Measurements from ENCODE around the gene IGSF3.

DNA sequence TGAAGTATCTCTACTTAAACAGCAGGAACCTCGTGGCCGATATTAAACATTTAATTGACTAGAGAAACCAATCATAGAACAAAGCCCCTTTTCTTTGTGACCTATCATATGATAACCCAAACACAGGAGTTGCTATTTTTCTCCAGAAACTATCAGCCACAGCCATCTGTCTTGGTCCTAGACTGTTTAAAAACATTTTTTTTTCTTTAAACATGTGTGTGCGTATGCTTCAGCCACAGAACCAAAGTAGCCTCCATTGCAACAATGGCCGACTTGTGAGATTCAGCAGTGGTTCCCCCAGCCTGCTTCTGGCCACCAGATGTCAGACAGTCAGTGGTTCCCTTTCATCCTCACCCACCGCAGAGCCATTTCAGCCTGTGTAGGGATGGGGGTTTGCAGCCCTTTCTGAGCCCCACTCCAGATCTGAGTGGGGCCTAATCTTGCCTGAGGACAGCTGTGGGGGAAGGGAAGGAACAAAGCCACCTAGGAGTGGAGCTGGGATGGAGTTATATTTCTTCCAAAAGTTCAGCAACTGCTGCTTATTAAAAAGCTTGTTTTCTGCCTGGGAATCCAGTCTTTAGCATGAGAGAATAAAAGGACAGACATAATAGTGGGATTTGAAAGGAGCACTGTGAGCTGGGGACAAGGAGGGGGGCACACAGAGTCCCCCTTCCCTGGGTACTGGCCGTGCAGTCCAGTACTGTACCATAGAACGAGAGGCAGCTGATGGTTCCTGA lies 11.7 kb upstream of the IGSF3 start:
- TF ChIP-seq POLR2A (IDR thresholded peaks at IDR 0.05): no peak
- TF ChIP-seq, protein P1, sequence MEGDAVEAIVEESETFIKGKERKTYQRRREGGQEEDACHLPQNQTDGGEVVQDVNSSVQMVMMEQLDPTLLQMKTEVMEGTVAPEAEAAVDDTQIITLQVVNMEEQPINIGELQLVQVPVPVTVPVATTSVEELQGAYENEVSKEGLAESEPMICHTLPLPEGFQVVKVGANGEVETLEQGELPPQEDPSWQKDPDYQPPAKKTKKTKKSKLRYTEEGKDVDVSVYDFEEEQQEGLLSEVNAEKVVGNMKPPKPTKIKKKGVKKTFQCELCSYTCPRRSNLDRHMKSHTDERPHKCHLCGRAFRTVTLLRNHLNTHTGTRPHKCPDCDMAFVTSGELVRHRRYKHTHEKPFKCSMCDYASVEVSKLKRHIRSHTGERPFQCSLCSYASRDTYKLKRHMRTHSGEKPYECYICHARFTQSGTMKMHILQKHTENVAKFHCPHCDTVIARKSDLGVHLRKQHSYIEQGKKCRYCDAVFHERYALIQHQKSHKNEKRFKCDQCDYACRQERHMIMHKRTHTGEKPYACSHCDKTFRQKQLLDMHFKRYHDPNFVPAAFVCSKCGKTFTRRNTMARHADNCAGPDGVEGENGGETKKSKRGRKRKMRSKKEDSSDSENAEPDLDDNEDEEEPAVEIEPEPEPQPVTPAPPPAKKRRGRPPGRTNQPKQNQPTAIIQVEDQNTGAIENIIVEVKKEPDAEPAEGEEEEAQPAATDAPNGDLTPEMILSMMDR (IDR thresholded peaks at IDR 0.05 in 8 of 11, conservative IDR thresholded peaks at IDR 0.05 in 3 of 11): no peak
